ENCODE measurements around the gene SIGLEC10.
"Not testable (repeated sequence)": the region's sequence is repeated elsewhere in the genome, so short reads cannot be mapped to it uniquely, and the experiment has no call there.

Gene SIGLEC10

GRCh38 chr19:51417107-51417809 is at the start of gene SIGLEC10:
SIGLEC10 (minus strand) TSS chr19:51417642; CDS start chr19:51417581, 61 bp downstream.
- Histone ChIP-seq H3K9ac (ENCODE audit: low read length) (no peak within 1 kb of the TSS), H2AFZ (ENCODE audit: low read length) (no peak within 1 kb of the TSS), H4K20me1 (ENCODE audit: insufficient read depth, low read length) (no peaks in the 10 kb centered on the region), H3K36me3 (replicated peaks; ENCODE audit: insufficient read depth, low read length) (no peaks in the 10 kb centered on the region), H3K27me3 (replicated peaks; ENCODE audit: insufficient read depth, low read length) (no peaks in the 10 kb centered on the region), H3K9me3 (replicated peaks; ENCODE audit: insufficient read depth, low read length) (no peaks in the 10 kb centered on the region), H3K4me2 (ENCODE audit: low read depth, low read length) (no peak within 1 kb of the TSS), H3K9me2 (replicated peaks; ENCODE audit: insufficient read depth, low read length) (no peaks in the 10 kb centered on the region), H3F3A (ENCODE audit: insufficient read depth, low read length) (no peaks in the 10 kb centered on the region), H3K4me1 (ENCODE audit: low read length) (no peaks in the 10 kb centered on the region), H3K79me2 (ENCODE audit: low read length) (no peaks in the 10 kb centered on the region), H3K4me3 (ENCODE audit: low read length) (no peak within 1 kb of the TSS), H3K27ac (ENCODE audit: low read length) (no peak within 1 kb of the TSS)
- no peak for DNase-seq
- no peak for TF ChIP-seq CTCF (IDR thresholded peaks at IDR 0.05; ENCODE audit: low read length)
- TF ChIP-seq EZH2 (optimal IDR thresholded peaks at IDR 0.05; ENCODE audit: low read depth, low read length) = no peak
- no peak for TF ChIP-seq EZH2phosphoT487 (IDR thresholded peaks at IDR 0.05; ENCODE audit: low read length)

GRCh38 chr19:51466723-51467122 is 49.3 kb upstream of the SIGLEC10 start:
- 0 out of 2 replicates have a peak, but pooled peaks cover 3% of the 10 kb centered on the region for H3K27me3 ChIP-seq (replicated peaks; ENCODE audit: insufficient read depth, low read length)
- H3K9ac ChIP-seq (ENCODE audit: low read length) = no peak overlapping the region
- no peaks in the 10 kb centered on the region for H4K20me1 ChIP-seq (ENCODE audit: insufficient read depth, low read length)
- DNase-seq = no peak
- H3K4me3 ChIP-seq (ENCODE audit: low read length) = no peak overlapping the region
- no peaks in the 10 kb centered on the region for H3K9me2 ChIP-seq (replicated peaks; ENCODE audit: insufficient read depth, low read length)
- H3K36me3 ChIP-seq (replicated peaks; ENCODE audit: insufficient read depth, low read length) = no peaks in the 10 kb centered on the region
- H2AFZ ChIP-seq (ENCODE audit: low read length) = no peak overlapping the region
- no peak overlapping the region for H3K4me2 ChIP-seq (ENCODE audit: low read depth, low read length)
- no peaks in the 10 kb centered on the region for H3K4me1 ChIP-seq (ENCODE audit: low read length)
- no peak overlapping the region for H3K27ac ChIP-seq (ENCODE audit: low read length)
- TF ChIP-seq EZH2 (optimal IDR thresholded peaks at IDR 0.05; ENCODE audit: low read depth, low read length) = no peak
- TF ChIP-seq CTCF (IDR thresholded peaks at IDR 0.05; ENCODE audit: low read length) = no peak
- TF ChIP-seq EZH2phosphoT487 (IDR thresholded peaks at IDR 0.05; ENCODE audit: low read length) = no peak
- no peaks in the 10 kb centered on the region for H3K9me3 ChIP-seq (replicated peaks; ENCODE audit: insufficient read depth, low read length)
- H3K79me2 ChIP-seq (ENCODE audit: low read length) = no peaks in the 10 kb centered on the region
- no peaks in the 10 kb centered on the region for H3F3A ChIP-seq (ENCODE audit: insufficient read depth, low read length)

GRCh38 chr19:51463976-51464581 is 46.6 kb upstream of the SIGLEC10 start:
- not testable (repeated sequence) for H3F3A ChIP-seq (ENCODE audit: insufficient read depth, low read length); H3K27me3 ChIP-seq (replicated peaks; ENCODE audit: insufficient read depth, low read length); H3K9ac ChIP-seq (ENCODE audit: low read length); H3K79me2 ChIP-seq (ENCODE audit: low read length); H3K4me2 ChIP-seq (ENCODE audit: low read depth, low read length); H2AFZ ChIP-seq (ENCODE audit: low read length); H3K9me2 ChIP-seq (replicated peaks; ENCODE audit: insufficient read depth, low read length); H3K4me3 ChIP-seq (ENCODE audit: low read length); H3K36me3 ChIP-seq (replicated peaks; ENCODE audit: insufficient read depth, low read length); H3K27ac ChIP-seq (ENCODE audit: low read length); H4K20me1 ChIP-seq (ENCODE audit: insufficient read depth, low read length); H3K4me1 ChIP-seq (ENCODE audit: low read length); DNase-seq; H3K9me3 ChIP-seq (replicated peaks; ENCODE audit: insufficient read depth, low read length)

- Histone ChIP-seq H3K27me3 (replicated peaks; ENCODE audit: insufficient read depth, low read length) (0 out of 2 replicates have a peak, but pooled peaks cover 3% of the 10 kb centered on the region), H3F3A (ENCODE audit: insufficient read depth, low read length) (no peaks in the 10 kb centered on the region), H3K9me2 (replicated peaks; ENCODE audit: insufficient read depth, low read length) (no peaks in the 10 kb centered on the region), H3K9ac (ENCODE audit: low read length) (no peak overlapping the region), H3K79me2 (ENCODE audit: low read length) (no peaks in the 10 kb centered on the region), H3K4me1 (ENCODE audit: low read length) (no peaks in the 10 kb centered on the region), H4K20me1 (ENCODE audit: insufficient read depth, low read length) (no peaks in the 10 kb centered on the region), H3K27ac (ENCODE audit: low read length) (no peak overlapping the region), H3K36me3 (replicated peaks; ENCODE audit: insufficient read depth, low read length) (no peaks in the 10 kb centered on the region), H3K9me3 (replicated peaks; ENCODE audit: insufficient read depth, low read length) (no peaks in the 10 kb centered on the region), H3K4me3 (ENCODE audit: low read length) (no peak overlapping the region), H2AFZ (ENCODE audit: low read length) (no peak overlapping the region), H3K4me2 (ENCODE audit: low read depth, low read length) (no peak overlapping the region)
- DNase-seq = no peak
- TF ChIP-seq EZH2 (optimal IDR thresholded peaks at IDR 0.05; ENCODE audit: low read depth, low read length) (no peak), CTCF (IDR thresholded peaks at IDR 0.05; ENCODE audit: low read length) (no peak), EZH2phosphoT487 (IDR thresholded peaks at IDR 0.05; ENCODE audit: low read length) (no peak)
These were observed 45.2 kb upstream of the SIGLEC10 start for GRCh38 chr19:51462681-51463080.
